ENCODE data around the gene FBH1. TPM values are rescaled to one million over a fixed set of nuclear protein-coding genes. Genes with fewer than 3 reads are reported as not detected.

FBH1 gene
- total RNA-seq, 1 experiment from 2014 or later: 22.0 TPM

- DNase-seq (no peak), ATAC-seq (no peak)
- ChIA-PET CTCF (interaction anchor here (0.6 kb wide), 1 partner anchor 170 kb away, joined by 3 read pairs; no protein-coding TSS in a partner anchor), POLR2A (ENCODE audit: unreplicated experiment) (no interaction called here)
- no TSS peak for BruUV-seq (replicated peaks)
- Histone ChIP-seq H3K27ac (ENCODE audit: low read length) (no peak overlapping the region), H3K4me1 (ENCODE audit: insufficient read depth, low read length) (no peaks in the 10 kb centered on the region), H3K9me3 (ENCODE audit: low read length) (no peaks in the 10 kb centered on the region), H3K9me2 (replicated peaks; ENCODE audit: low read length) (no peaks in the 10 kb centered on the region), H3K4me2 (ENCODE audit: low read length) (no peak overlapping the region), H4K20me1 (ENCODE audit: low read length) (no peaks in the 10 kb centered on the region), H3K36me3 (ENCODE audit: low read depth, low read length) (no peaks in the 10 kb centered on the region), H2AFZ (ENCODE audit: low read length) (no peak overlapping the region), H3K9ac (ENCODE audit: low read length) (no peak overlapping the region), H3K4me3 (ENCODE audit: low read length) (no peak overlapping the region), H3K79me2 (ENCODE audit: low read length) (no peaks in the 10 kb centered on the region), H3F3A (ENCODE audit: low read length, unreplicated experiment) (no peaks in the 10 kb centered on the region), H3K27me3 (ENCODE audit: low read length) (no peaks in the 10 kb centered on the region)
- TF ChIP-seq EZH2 (IDR thresholded peaks at IDR 0.05; ENCODE audit: low read length, unreplicated experiment) (no peak), EZH2phosphoT487 (IDR thresholded peaks at IDR 0.05; ENCODE audit: borderline replicate concordance, low read length) (no peak), CTCF (conservative IDR thresholded peaks at IDR 0.05; ENCODE audit: low read depth, low read length) (no peak)
- intact Hi-C loops (cut with micrococcal nuclease): no loop called here
These were observed 47.0 kb downstream of the FBH1 start for GRCh38 chr10:5937016-5937415.

- CTCF ChIA-PET: no interaction called here
- H3K36me3 ChIP-seq (ENCODE audit: low read depth, low read length): no peaks in the 10 kb centered on the region
These were observed 48.2 kb downstream of the FBH1 start for GRCh38 chr10:5938291-5938690.

More at GRCh38 chr10:5938291-5938690, 48.2 kb downstream of the FBH1 start:
- POLR2A ChIA-PET (ENCODE audit: unreplicated experiment): no interaction called here
- H3K27me3 ChIP-seq (ENCODE audit: low read length): no peaks in the 10 kb centered on the region
- H3K9me3 ChIP-seq (ENCODE audit: low read length): no peaks in the 10 kb centered on the region
- DNase-seq (no peak), ATAC-seq (no peak)
- H3F3A ChIP-seq (ENCODE audit: low read length, unreplicated experiment): no peaks in the 10 kb centered on the region
- H4K20me1 ChIP-seq (ENCODE audit: low read length): no peaks in the 10 kb centered on the region
- H3K4me1 ChIP-seq (ENCODE audit: insufficient read depth, low read length): no peaks in the 10 kb centered on the region
- no peaks in the 10 kb centered on the region for H3K9me2 ChIP-seq (replicated peaks; ENCODE audit: low read length)
- TF ChIP-seq EZH2phosphoT487 (IDR thresholded peaks at IDR 0.05; ENCODE audit: borderline replicate concordance, low read length): no peak
- TF ChIP-seq CTCF (conservative IDR thresholded peaks at IDR 0.05; ENCODE audit: low read depth, low read length): no peak
- no peak for TF ChIP-seq EZH2 (IDR thresholded peaks at IDR 0.05; ENCODE audit: low read length, unreplicated experiment)
- H2AFZ ChIP-seq (ENCODE audit: low read length): no peak overlapping the region
- intact Hi-C loops (cut with micrococcal nuclease): no loop called here
- BruUV-seq (replicated peaks): no TSS peak
- H3K27ac ChIP-seq (ENCODE audit: low read length): no peak overlapping the region
- H3K9ac ChIP-seq (ENCODE audit: low read length): no peak overlapping the region
- no peak overlapping the region for H3K4me3 ChIP-seq (ENCODE audit: low read length)
- H3K79me2 ChIP-seq (ENCODE audit: low read length): no peaks in the 10 kb centered on the region
- no peak overlapping the region for H3K4me2 ChIP-seq (ENCODE audit: low read length)
